Gastrocnemius medialis (tissue), 4 donors: ENCODE results near the gene NEB. TPM values are rescaled to one million over a fixed set of nuclear protein-coding genes. Genes with fewer than 3 reads are reported as not detected.

Experiments
- ATAC-seq, 2 donors: fragments of 150-250 bp; one replicate each; pipeline ENCODE4 v1.9.1; 2016
- DNase-seq, 2 donors: peaks; one replicate each; pipeline ENCODE4 v3.0.0-alpha.2; 2019
- H3K27ac ChIP-seq, 4 donors: fragments of 200-600 bp; sonication (generic); 1 replicate in 1 of 4; 2 replicates in 3 of 4; pipeline ENCODE4 v1.5.1; 2016 to 2018; ENCODE audit warnings: mild to moderate bottlenecking in 2 of 4, moderate library complexity in 1 of 4
- H3K27me3 ChIP-seq, 3 donors: fragments of 200-600 bp; sonication (generic) in 2 of 3; 1 replicate in 1 of 3; 2 replicates in 2 of 3; pipeline versions ENCODE4 v1.5.1 to v1.6.0; 2016 to 2019; ENCODE audit warnings: mild to moderate bottlenecking in 1 of 3, moderate library complexity in 1 of 3
- H3K36me3 ChIP-seq, 2 donors: fragments of 200-600 bp; sonication (generic) in 1 of 2; one replicate each; pipeline ENCODE4 v1.5.1; 2017 to 2018
- H3K4me1 ChIP-seq, 2 donors: fragments of 200-600 bp; sonication (generic) in 1 of 2; one replicate each; pipeline ENCODE4 v1.5.1; 2016 to 2017; ENCODE audit warnings: mild to moderate bottlenecking in 2 of 2
- H3K4me3 ChIP-seq, 4 donors: fragments of 200-600 bp; sonication (generic) in 3 of 4; 1 replicate in 1 of 4; 2 replicates in 3 of 4; pipeline ENCODE4 v1.5.1; 2016 to 2019; ENCODE audit warnings: mild to moderate bottlenecking in 2 of 4
- H3K9me3 ChIP-seq, 3 donors: fragments of 200-600 bp; sonication (generic) in 2 of 3; 1 replicate in 1 of 3; 2 replicates in 2 of 3; pipeline ENCODE4 v1.5.1; 2016 to 2019
- POLR2A ChIP-seq, 2 donors: fragments of 450-650 bp; IDR thresholded peaks; one replicate each; pipeline ENCODE4 v1.6.1; 2017; ENCODE audit warnings: antibody characterized with exemption in 2 of 2, mild to moderate bottlenecking in 2 of 2, moderate library complexity in 2 of 2
- in situ Hi-C, 4 donors: fragments of 200-750 bp; cut with MboI; loops; one replicate each; pipeline versions ENCODE4 v1.15.0 to v1.8.0; 2017; ENCODE audit warnings: low sequenced_read_pairs in 4 of 4
- intact Hi-C: fragments of 100-400 bp; cut with DNase I; formaldehyde crosslinking; loops from one replicate; pipeline ENCODE4 v1.15.1; 2023; ENCODE audit warnings: low total_unique reads
- total RNA-seq, 4 donors: library from RNA; depleted of rRNA; stranded (reverse); fragments of >200 nt; gene quantifications; one replicate each; pipeline versions ENCODE4 v1.1.0 to v1.2.3, GENCODE V29; 2016
- TF ChIP-seq, protein P1 (sequence below), 5 experiments: fragments of 450-650 bp in 3 of 5; fragments of 200-600 bp in 2 of 5; sonication (generic) in 2 of 5; IDR thresholded peaks in 4 of 5; conservative IDR thresholded peaks in 1 of 5; 1 replicate in 4 of 5; 2 replicates in 1 of 5; pipeline ENCODE4 v1.5.1; 2016 to 2019; ENCODE audit warnings: antibody characterized with exemption in 5 of 5, mild to moderate bottlenecking in 3 of 5, moderate library complexity in 3 of 5

NEB gene
- total RNA-seq, 4 donors from 2014 or later: 6,824 to 7,704 (median 7,108) TPM

DNA sequence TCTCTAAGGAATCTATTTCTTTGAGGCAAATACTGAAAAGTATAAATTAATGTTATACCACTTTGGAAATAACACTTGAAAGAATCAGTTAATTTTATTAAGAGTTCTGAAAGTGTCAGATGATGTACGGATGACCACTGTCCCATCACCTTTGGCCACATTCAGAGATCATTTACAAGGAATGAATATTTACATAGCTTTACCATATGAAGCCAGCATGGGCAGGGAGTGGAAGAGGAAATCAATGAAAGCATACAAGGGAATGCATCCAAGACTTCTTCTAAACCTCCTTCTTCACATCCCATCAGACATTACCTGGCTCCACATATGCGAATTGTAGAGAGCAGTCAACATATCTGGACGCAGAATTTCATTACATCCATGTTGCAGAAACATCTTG is 201.1 kb downstream of the NEB start:
- intact Hi-C loops (no loop called here), in situ Hi-C loops (no loop called here)
- peak overlapping the region in 1 of 4 donors; percentile 33 for H3K27ac ChIP-seq
- peaks cover 11 to 100% of the 10 kb centered on the region in 2 donors for H3K36me3 ChIP-seq
- no peaks in the 10 kb centered on the region for H3K4me1 ChIP-seq
- ATAC-seq (no peak), DNase-seq (no peak)
- TF ChIP-seq, protein P1, sequence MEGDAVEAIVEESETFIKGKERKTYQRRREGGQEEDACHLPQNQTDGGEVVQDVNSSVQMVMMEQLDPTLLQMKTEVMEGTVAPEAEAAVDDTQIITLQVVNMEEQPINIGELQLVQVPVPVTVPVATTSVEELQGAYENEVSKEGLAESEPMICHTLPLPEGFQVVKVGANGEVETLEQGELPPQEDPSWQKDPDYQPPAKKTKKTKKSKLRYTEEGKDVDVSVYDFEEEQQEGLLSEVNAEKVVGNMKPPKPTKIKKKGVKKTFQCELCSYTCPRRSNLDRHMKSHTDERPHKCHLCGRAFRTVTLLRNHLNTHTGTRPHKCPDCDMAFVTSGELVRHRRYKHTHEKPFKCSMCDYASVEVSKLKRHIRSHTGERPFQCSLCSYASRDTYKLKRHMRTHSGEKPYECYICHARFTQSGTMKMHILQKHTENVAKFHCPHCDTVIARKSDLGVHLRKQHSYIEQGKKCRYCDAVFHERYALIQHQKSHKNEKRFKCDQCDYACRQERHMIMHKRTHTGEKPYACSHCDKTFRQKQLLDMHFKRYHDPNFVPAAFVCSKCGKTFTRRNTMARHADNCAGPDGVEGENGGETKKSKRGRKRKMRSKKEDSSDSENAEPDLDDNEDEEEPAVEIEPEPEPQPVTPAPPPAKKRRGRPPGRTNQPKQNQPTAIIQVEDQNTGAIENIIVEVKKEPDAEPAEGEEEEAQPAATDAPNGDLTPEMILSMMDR (IDR thresholded peaks at IDR 0.05 in 4 of 5, conservative IDR thresholded peaks at IDR 0.05 in 1 of 5): no peak
- no peak for TF ChIP-seq POLR2A (IDR thresholded peaks at IDR 0.05)
- no peaks in the 10 kb centered on the region for H3K27me3 ChIP-seq
- H3K9me3 ChIP-seq: no peaks in the 10 kb centered on the region
- H3K4me3 ChIP-seq: no peak overlapping the region

DNA sequence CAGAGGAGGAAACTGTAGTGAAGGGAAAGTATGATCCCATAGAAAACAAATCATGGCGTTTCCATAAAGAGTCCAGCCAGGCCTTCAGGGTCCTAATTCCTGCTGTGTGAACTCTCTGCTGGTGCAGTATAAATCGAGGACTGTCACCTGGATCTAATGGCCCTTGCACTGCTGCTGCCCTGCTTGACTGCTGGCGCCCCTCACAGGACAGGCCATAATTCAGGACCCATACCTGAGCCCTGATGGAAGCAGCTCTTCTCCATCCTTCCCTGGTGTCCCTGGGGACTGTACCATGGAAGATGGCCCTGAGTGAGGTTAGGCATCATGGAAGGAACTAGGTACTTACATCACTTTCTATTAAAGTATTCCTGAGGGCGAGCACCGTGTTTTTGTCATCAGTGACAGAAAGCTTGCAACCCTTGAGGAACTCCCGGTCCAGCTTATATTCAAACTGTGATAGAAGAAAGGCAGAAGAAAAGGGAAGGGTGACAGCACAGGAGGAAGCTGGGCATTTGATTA is 207.6 kb downstream of the NEB start:
- Histone ChIP-seq H3K27me3 (no peaks in the 10 kb centered on the region), H3K27ac (peak overlapping the region in 3 of 4 donors; percentile 3 to 39 (median 18)), H3K4me1 (no peaks in the 10 kb centered on the region), H3K9me3 (no peaks in the 10 kb centered on the region), H3K4me3 (no peak overlapping the region), H3K36me3 (peaks cover 7 to 98% of the 10 kb centered on the region in 2 donors)
- intact Hi-C loops (no loop called here), in situ Hi-C loops (no loop called here)
- no peak for ATAC-seq
- DNase-seq: no peak
- TF ChIP-seq, protein P1 (IDR thresholded peaks at IDR 0.05 in 4 of 5, conservative IDR thresholded peaks at IDR 0.05 in 1 of 5): no peak
- TF ChIP-seq POLR2A (IDR thresholded peaks at IDR 0.05): no peak

DNA sequence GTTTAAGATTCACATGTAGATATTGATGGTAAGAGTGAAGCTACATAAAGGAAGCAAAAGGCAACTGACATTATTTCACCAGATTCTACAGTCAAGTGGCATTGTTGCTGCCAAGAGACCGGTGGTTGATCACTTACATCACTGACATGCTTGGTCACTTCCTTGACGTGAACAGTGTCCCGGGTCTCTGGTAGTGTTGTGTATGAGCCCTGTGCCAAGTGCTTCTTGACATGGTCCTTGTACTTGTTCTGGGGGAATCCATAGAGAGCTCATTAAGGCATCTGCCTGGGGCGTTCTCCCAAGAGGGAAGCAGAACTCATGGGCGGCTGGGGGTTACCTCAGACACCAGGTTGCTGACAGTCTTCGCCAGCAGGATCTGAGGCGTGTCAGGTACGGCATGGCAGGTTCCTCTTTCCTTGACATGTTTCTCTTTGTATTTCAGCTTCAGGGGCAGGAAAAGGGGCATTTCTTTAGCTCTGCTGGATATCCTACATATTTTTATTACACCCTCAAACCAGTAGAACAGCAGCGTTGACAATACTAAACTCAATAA is 208.4 kb downstream of the NEB start:
- ATAC-seq: no peak

DNA sequence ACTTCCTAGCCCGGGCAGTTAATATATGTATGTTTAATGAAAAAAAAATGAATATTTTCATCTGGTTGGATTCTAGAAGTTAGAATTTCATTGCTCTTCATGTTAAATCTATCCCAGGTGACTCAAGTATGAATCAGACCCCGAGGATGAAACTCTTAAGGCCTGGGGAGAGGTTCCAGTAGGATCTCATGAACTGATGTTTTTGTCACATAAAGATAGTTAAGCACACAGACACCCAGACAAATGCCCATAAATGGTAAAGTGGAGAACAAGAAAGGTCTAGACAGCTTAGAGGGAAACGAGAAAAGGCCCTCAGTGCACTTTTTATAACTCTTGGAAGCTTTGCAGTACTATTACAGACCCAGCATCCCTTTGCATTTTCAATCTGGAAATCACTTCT is 210.4 kb downstream of the NEB start:
- no peaks in the 10 kb centered on the region for H3K4me1 ChIP-seq
- H3K27ac ChIP-seq: no peak overlapping the region
- no peaks in the 10 kb centered on the region for H3K9me3 ChIP-seq
- H3K36me3 ChIP-seq: peaks cover 4 to 98% of the 10 kb centered on the region in 2 donors
- ATAC-seq: no peak
- H3K27me3 ChIP-seq: no peaks in the 10 kb centered on the region
- TF ChIP-seq POLR2A (IDR thresholded peaks at IDR 0.05): no peak
- TF ChIP-seq, protein P1 (IDR thresholded peaks at IDR 0.05 in 4 of 5, conservative IDR thresholded peaks at IDR 0.05 in 1 of 5): no peak
- intact Hi-C loops (no loop called here), in situ Hi-C loops (no loop called here)
- DNase-seq: no peak
- H3K4me3 ChIP-seq: no peak overlapping the region

More for the DNA sequence above, 208.4 kb downstream of the NEB start:
- DNase-seq: no peak
- TF ChIP-seq, protein P1 (IDR thresholded peaks at IDR 0.05 in 4 of 5, conservative IDR thresholded peaks at IDR 0.05 in 1 of 5): no peak
- no peak for TF ChIP-seq POLR2A (IDR thresholded peaks at IDR 0.05)
- H3K36me3 ChIP-seq: peaks cover 7 to 98% of the 10 kb centered on the region in 2 donors
- H3K27me3 ChIP-seq: no peaks in the 10 kb centered on the region
- in situ Hi-C loops: no loop called here
- peak overlapping the region; percentile 18 to 55 (median 34) for H3K27ac ChIP-seq
- intact Hi-C loops: no loop called here
- H3K4me1 ChIP-seq: no peaks in the 10 kb centered on the region
- H3K9me3 ChIP-seq: no peaks in the 10 kb centered on the region
- no peak overlapping the region for H3K4me3 ChIP-seq
